ENCODE data around the gene LBH.

Gene LBH

GRCh38 chr2:30259827-30260679, 28.7 kb downstream of the LBH start:
- no peak for FAIRE-seq
- TF ChIP-seq, protein P1, sequence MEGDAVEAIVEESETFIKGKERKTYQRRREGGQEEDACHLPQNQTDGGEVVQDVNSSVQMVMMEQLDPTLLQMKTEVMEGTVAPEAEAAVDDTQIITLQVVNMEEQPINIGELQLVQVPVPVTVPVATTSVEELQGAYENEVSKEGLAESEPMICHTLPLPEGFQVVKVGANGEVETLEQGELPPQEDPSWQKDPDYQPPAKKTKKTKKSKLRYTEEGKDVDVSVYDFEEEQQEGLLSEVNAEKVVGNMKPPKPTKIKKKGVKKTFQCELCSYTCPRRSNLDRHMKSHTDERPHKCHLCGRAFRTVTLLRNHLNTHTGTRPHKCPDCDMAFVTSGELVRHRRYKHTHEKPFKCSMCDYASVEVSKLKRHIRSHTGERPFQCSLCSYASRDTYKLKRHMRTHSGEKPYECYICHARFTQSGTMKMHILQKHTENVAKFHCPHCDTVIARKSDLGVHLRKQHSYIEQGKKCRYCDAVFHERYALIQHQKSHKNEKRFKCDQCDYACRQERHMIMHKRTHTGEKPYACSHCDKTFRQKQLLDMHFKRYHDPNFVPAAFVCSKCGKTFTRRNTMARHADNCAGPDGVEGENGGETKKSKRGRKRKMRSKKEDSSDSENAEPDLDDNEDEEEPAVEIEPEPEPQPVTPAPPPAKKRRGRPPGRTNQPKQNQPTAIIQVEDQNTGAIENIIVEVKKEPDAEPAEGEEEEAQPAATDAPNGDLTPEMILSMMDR (IDR thresholded peaks at IDR 0.05; ENCODE audit: insufficient read depth, missing control alignments), result no peak
- DNase-seq (ENCODE audit: insufficient read length, low spot score), result no peak

DNA sequence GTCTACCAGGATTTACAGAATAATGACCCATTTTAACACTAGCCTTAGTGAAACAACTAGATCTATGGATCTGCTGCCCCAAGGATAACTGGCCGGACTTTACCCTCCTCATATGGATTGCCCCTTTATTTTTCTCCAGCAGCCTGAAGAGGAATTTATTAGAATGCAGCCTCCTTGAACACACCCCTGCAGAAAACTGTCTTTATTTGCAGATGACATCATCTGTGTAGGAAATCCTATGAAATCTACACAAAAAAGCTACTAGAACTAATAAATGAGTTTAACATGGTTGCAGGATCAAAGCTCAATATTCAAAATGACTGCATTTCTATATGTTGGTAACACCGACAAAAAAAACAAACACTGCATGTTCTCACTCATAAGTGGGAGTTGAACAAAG, 29.6 kb downstream of the LBH start:
- no peak for DNase-seq (ENCODE audit: insufficient read length, low spot score)
- TF ChIP-seq, protein P1 (IDR thresholded peaks at IDR 0.05; ENCODE audit: insufficient read depth, missing control alignments), result no peak
- FAIRE-seq, result no peak

DNA sequence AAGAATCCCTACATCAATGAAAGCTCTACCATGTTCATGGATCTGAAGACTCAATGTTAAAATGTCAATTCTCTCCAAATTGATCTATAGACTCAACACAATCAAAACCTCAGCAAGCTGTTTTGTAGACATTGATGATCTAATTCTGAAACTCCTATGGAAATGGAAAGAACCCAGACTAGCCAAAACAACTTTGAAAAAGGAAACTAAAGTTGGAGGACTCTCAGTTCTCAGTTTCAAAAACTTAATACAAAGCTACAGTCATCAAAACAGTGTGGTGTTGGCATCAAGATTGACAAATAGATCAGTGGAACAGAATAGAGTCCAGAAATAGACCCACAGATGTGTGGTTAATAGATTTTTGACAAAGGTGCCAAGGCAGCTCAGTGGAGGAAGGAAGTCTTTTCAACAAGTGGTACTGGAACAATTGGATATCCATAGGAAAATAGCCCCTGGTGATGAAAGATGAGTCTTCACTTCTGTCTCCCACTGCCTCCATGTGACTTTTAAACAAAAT, 30.4 kb downstream of the LBH start:
- FAIRE-seq (no peak), DNase-seq (ENCODE audit: insufficient read length, low spot score) (no peak)
- TF ChIP-seq, protein P1 (IDR thresholded peaks at IDR 0.05; ENCODE audit: insufficient read depth, missing control alignments), result no peak

- FAIRE-seq, result no peak
- no peak for DNase-seq (ENCODE audit: insufficient read length, low spot score)
- TF ChIP-seq, protein P1 (IDR thresholded peaks at IDR 0.05; ENCODE audit: insufficient read depth, missing control alignments), result no peak
These were observed 31.5 kb downstream of the LBH start for GRCh38 chr2:30262716-30263309.

DNA sequence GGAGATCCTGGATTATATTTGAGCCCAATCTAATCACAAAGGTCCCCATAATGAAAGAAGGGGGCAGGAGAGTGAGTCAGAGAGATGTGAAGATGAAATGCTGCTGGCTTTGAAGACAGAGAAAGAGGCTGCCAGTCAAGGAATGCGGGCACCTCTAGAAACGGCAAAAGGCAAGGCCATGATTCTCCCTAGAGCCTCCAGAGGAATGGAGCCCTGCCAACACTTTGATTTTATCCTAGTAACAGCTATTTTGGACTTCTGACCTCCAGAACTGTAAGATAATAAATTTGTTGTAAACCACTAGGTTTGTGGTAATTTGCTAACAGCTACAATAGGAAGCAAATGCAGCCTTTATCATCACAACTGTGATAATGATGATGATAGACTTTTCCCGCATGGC, 32.9 kb downstream of the LBH start:
- FAIRE-seq, result no peak
- TF ChIP-seq, protein P1 (IDR thresholded peaks at IDR 0.05; ENCODE audit: insufficient read depth, missing control alignments), result no peak

DNA sequence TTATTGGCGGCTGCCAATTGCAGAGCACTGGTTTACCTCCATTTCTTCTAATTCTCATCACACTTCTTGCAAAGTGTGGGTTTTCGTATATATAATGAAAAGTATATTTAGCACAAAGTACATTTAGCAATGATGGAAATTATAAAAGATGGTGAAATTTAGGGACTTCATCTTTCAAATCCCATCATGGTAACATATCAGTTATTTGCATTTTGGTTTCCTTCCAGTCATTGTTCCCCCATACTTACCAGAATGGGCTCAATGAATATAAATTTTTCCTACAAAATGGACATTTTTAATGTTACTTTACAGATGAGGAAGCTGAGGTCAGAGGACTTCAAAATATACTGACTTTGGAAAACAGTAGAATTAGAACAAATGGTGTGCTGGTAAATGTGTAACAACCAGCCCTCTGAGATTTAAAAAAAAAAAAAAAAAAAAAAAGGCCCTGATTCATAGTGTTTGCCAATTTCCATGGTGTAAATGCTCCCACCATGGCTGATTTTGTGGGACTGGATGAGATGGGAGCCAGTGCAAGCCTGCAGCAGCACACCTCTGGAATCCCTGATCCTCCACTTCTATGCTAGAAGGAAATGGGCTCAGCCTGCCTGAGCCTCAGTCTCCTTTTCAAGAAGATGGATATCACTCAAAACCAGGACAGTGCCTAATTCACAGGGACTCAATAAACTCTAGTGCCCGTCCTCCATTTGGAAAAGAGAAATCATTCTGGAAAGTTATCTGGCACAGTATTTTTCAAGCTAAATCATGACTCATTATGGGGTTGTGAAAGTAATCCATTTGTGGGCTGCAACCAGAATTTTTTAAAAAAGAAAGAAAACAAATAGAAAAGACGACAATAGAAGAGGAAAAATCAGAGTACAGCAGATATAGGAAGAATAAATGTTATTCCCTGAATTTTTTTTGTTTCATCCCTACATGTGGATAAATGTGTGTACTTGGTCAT, 34.0 kb downstream of the LBH start:
- FAIRE-seq (no peak), DNase-seq (ENCODE audit: insufficient read length, low spot score) (no peak)
- TF ChIP-seq, protein P1 (IDR thresholded peaks at IDR 0.05; ENCODE audit: insufficient read depth, missing control alignments), result no peak

More for the DNA sequence above, 32.9 kb downstream of the LBH start:
- no peak for DNase-seq (ENCODE audit: insufficient read length, low spot score)

All from D721Med (cell line).